Spleen (tissue), 11 donors: ENCODE results near the gene TES. TPM values are rescaled to one million over a fixed set of nuclear protein-coding genes. Genes with fewer than 3 reads are reported as not detected.

Source experiments
- DNase-seq: peaks from one replicate; pipeline ENCODE4 v3.0.0-alpha.2; 2020
- H3K27ac ChIP-seq, 8 donors: fragments of 200-600 bp; sonication (generic) in 7 of 8; 1 replicate in 4 of 8; 2 replicates in 4 of 8; pipeline versions ENCODE4 v1.5.0 to v1.8.0; 2016 to 2021; ENCODE audit warnings: inconsistent platforms in 4 of 8, mild to moderate bottlenecking in 4 of 8, moderate library complexity in 1 of 8
- H3K27me3 ChIP-seq, 7 donors: fragments of 200-600 bp; sonication (generic) in 6 of 7; replicated peaks in 1 of 7; 1 replicate in 4 of 7; 2 replicates in 3 of 7; pipeline versions ENCODE4 v1.5.0 to v1.8.0; 2016 to 2021; ENCODE audit warnings: inconsistent platforms in 3 of 7, mild to moderate bottlenecking in 1 of 7
- H3K36me3 ChIP-seq, 6 donors: fragments of 200-600 bp; sonication (generic) in 5 of 6; 1 replicate in 4 of 6; 2 replicates in 2 of 6; pipeline versions ENCODE4 v1.5.0 to v1.8.0; 2016 to 2021; ENCODE audit warnings: inconsistent platforms in 2 of 6
- H3K4me1 ChIP-seq, 6 donors: fragments of 200-600 bp; sonication (generic) in 5 of 6; 1 replicate in 3 of 6; 2 replicates in 3 of 6; pipeline versions ENCODE4 v1.5.0 to v1.8.0; 2016 to 2021; ENCODE audit warnings: inconsistent platforms in 3 of 6
- H3K4me3 ChIP-seq, 8 donors: fragments of 200-600 bp; sonication (generic) in 7 of 8; 1 replicate in 4 of 8; 2 replicates in 4 of 8; pipeline versions ENCODE4 v1.5.0 to v1.8.0; 2016 to 2021; ENCODE audit warnings: inconsistent platforms in 4 of 8, mild to moderate bottlenecking in 4 of 8, moderate library complexity in 2 of 8
- H3K9me3 ChIP-seq, 8 donors: fragments of 200-600 bp; sonication (generic) in 7 of 8; 1 replicate in 4 of 8; 2 replicates in 4 of 8; pipeline versions ENCODE4 v1.5.0 to v1.8.0; 2016 to 2021; ENCODE audit warnings: inconsistent platforms in 4 of 8
- POLR2A ChIP-seq, 3 donors: fragments of 450-650 bp; IDR thresholded peaks; one replicate each; pipeline ENCODE4 v1.5.1; 2017; ENCODE audit warnings: antibody characterized with exemption in 3 of 3, mild to moderate bottlenecking in 1 of 3
- POLR2AphosphoS5 ChIP-seq, 3 donors: sonication (generic); formaldehyde crosslinking; IDR thresholded peaks; one replicate each; pipeline ENCODE4 v1.5.1; 2017; ENCODE audit warnings: antibody characterized with exemption in 3 of 3
- WGBS, 5 donors: extraction: QIAGEN DNeasy Blood & Tissue Kit in 3 of 5; methylation state at CpG; one replicate each; pipeline versions ENCODE4 v1.1.5 to v1.1.7; 2013 to 2018; 5-methylcytosine and 5-hydroxymethylcytosine counted together
- intact Hi-C: fragments of 100-400 bp; cut with DNase I; formaldehyde crosslinking; loops from one replicate; pipeline ENCODE4 v1.15.0; 2023; ENCODE audit warnings: low total_unique reads
- polyA plus RNA-seq, 3 donors: library from polyadenylated mRNA; stranded (reverse); fragments of 200-250 nt; gene quantifications; one replicate each; pipeline ENCODE4 v1.2.1, GENCODE V29; 2013
- total RNA-seq, 7 donors: library from RNA; depleted of rRNA in 3 of 7; stranded (reverse); fragments of >200 nt in 3 of 7; fragmentation: NEBNext Ultra II Directional in 4 of 7; extraction: Animal tissue kit (Norgen Biotek cat#: 25700) in 4 of 7; gene quantifications; one replicate each; pipeline versions ENCODE4 v1.1.0 to v1.2.1, GENCODE V29; 2016 to 2021
- TF ChIP-seq, protein P1 (sequence below), 11 experiments: fragments of 200-600 bp in 7 of 11; fragments of 450-650 bp in 4 of 11; sonication (generic) in 4 of 11; IDR thresholded peaks in 8 of 11; conservative IDR thresholded peaks in 3 of 11; 1 replicate in 7 of 11; 2 replicates in 4 of 11; pipeline versions ENCODE4 v1.4.0 to v1.8.0; 2016 to 2021; ENCODE audit warnings: antibody characterized with exemption in 11 of 11, inconsistent platforms in 4 of 11, mild to moderate bottlenecking in 1 of 11
- donor health status: healthy with polysubstance abuse.
- donor health status: DM: no; HTN: no; CAD: no; lungs with moderate emphysema.
- donor health status: DM: no; HTN: no; CAD: no.
- donor health status: Bipolar disorder and iron deficiency.
- donor health status: healthy.
- donor health status: DM: no; HTN: no; CAD: no.
- donor health status: DM: yes; HTN: yes; CAD: no.

Gene TES
- total and polyA plus RNA-seq, 10 donors, result 28.5 to 79.7 (median 62.2) TPM

DNA sequence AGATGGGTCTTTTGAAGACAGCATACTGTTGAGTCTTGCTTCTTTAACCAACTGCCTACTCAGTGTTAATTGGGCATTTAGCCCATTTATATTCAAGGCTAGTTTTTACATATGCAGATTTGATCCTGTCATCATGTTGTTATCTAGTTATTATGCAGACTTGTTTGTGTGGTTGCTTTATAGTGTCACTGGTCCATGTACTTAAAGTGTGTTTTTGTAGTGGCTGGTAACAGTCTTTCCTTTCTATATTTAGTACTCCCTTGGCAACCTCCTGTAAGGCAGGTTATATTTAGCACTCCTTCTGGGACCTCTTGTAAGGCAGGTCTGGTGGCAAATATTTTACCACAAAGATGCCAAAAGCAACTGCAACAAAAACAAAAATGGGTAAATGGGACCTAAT is 66.7 kb downstream of the TES start:
- H3K4me3 ChIP-seq, result no peak overlapping the region
- no peaks in the 10 kb centered on the region for H3K9me3 ChIP-seq
- no peaks in the 10 kb centered on the region for H3K36me3 ChIP-seq
- H3K27ac ChIP-seq, result no peak overlapping the region
- H3K4me1 ChIP-seq, result peaks cover 0 to 4% (median 0%) of the 10 kb centered on the region in 6 donors
- intact Hi-C loops, result no loop called here
- TF ChIP-seq POLR2AphosphoS5 (IDR thresholded peaks at IDR 0.05) (no peak), POLR2A (IDR thresholded peaks at IDR 0.05) (no peak)
- TF ChIP-seq, protein P1, sequence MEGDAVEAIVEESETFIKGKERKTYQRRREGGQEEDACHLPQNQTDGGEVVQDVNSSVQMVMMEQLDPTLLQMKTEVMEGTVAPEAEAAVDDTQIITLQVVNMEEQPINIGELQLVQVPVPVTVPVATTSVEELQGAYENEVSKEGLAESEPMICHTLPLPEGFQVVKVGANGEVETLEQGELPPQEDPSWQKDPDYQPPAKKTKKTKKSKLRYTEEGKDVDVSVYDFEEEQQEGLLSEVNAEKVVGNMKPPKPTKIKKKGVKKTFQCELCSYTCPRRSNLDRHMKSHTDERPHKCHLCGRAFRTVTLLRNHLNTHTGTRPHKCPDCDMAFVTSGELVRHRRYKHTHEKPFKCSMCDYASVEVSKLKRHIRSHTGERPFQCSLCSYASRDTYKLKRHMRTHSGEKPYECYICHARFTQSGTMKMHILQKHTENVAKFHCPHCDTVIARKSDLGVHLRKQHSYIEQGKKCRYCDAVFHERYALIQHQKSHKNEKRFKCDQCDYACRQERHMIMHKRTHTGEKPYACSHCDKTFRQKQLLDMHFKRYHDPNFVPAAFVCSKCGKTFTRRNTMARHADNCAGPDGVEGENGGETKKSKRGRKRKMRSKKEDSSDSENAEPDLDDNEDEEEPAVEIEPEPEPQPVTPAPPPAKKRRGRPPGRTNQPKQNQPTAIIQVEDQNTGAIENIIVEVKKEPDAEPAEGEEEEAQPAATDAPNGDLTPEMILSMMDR (IDR thresholded peaks at IDR 0.05 in 8 of 11, conservative IDR thresholded peaks at IDR 0.05 in 3 of 11), result no peak
- DNase-seq, result no peak
- H3K27me3 ChIP-seq, result no peaks in the 10 kb centered on the region

DNA sequence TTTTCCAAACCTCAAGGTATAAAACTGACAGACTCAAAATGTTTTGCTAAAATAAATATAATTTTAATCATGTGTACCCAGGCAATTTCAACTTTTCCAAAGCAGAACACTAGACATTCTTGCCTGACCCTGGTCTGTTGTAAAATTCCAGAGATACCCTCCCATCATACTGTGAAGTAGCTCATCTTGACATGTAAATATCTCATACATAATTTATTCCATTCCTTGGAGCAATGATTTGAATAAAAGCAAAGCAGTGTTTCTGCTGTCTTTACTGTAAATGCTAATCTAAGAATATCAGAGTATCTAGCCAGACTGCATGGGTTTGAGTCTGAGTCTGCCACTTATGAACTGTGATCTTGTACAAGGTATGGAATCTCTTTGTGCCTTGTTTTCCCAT is 68.9 kb downstream of the TES start:
- Histone ChIP-seq H3K9me3 (no peaks in the 10 kb centered on the region), H3K27me3 (no peaks in the 10 kb centered on the region), H3K27ac (no peak overlapping the region), H3K4me1 (no peaks in the 10 kb centered on the region), H3K4me3 (no peak overlapping the region), H3K36me3 (no peaks in the 10 kb centered on the region)
- no peak for DNase-seq
- intact Hi-C loops, result no loop called here
- TF ChIP-seq POLR2AphosphoS5 (IDR thresholded peaks at IDR 0.05) (no peak), POLR2A (IDR thresholded peaks at IDR 0.05) (no peak)
- TF ChIP-seq, protein P1 (IDR thresholded peaks at IDR 0.05 in 8 of 11, conservative IDR thresholded peaks at IDR 0.05 in 3 of 11), result no peak

DNA sequence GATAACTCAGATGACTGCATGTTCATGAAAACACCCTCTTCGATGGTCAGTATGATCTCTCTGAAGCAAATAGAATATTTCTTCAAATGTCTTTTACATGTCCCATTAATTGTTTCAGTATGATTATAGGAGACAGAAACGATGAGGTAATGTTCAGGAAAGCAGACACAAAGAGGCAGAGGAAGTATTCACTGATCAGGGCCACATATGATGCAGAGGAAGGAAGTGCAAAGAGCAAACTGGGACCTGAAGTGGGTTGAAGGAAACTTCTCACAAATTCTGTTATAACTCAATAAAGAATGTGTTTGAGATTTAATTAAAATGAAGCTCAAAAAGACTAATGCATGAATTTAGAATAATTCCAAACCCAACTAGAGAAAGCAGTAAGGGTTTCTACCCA is 70.5 kb downstream of the TES start:
- intact Hi-C loops, result no loop called here
- DNase-seq, result no peak
- no peaks in the 10 kb centered on the region for H3K4me1 ChIP-seq
- no peaks in the 10 kb centered on the region for H3K36me3 ChIP-seq
- H3K4me3 ChIP-seq, result no peak overlapping the region
- no peaks in the 10 kb centered on the region for H3K27me3 ChIP-seq
- peak overlapping the region in 7 of 8 donors; percentile 22 to 78 (median 66) for H3K27ac ChIP-seq
- TF ChIP-seq POLR2A (IDR thresholded peaks at IDR 0.05), result no peak
- TF ChIP-seq POLR2AphosphoS5 (IDR thresholded peaks at IDR 0.05), result peak in 1 of 3 donors; percentile 52
- TF ChIP-seq, protein P1 (IDR thresholded peaks at IDR 0.05 in 8 of 11, conservative IDR thresholded peaks at IDR 0.05 in 3 of 11), result no peak
- no peaks in the 10 kb centered on the region for H3K9me3 ChIP-seq
- WGBS, 5 donors, result 44 to 51% (median 47%) methylated on average over 2 of the region's 2 CpGs

DNA sequence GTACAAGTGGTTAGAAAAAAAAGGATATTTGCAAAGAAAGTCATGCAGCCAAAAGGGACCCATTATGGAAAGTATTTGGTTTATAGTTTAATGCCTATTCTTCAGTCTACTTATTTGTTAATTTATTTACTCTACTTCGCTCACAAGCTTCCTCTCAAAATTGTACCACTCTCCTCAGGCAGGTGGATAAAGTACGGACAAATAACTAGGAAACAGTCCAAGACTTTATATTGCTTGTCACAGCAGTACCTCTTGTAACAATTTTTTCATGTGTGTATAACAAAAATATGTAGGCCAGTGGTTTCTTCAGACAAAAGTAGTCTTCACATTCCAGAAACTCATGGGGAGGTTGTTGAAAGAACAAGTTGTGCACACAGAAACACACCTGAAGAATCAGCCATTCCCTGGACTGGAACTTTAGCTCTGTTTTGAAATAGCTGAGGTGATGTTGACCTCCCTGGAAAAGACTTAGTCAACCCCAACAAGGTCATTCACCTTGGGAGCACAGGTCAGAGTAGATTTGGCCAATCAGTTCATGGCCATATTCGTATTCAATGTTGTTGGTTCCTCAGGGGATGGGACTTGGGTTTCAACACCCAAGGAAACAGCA is 73.4 kb downstream of the TES start:
- WGBS, 5 donors, result 87 to 95% (median 89%) methylated on average over 3 of the region's 3 CpGs
- intact Hi-C loops, result no loop called here
- Histone ChIP-seq H3K27ac (no peak overlapping the region), H3K27me3 (no peaks in the 10 kb centered on the region), H3K9me3 (no peaks in the 10 kb centered on the region), H3K4me3 (no peak overlapping the region), H3K4me1 (no peaks in the 10 kb centered on the region), H3K36me3 (no peaks in the 10 kb centered on the region)
- DNase-seq, result no peak
- TF ChIP-seq POLR2A (IDR thresholded peaks at IDR 0.05), result no peak
- TF ChIP-seq, protein P1 (IDR thresholded peaks at IDR 0.05 in 8 of 11, conservative IDR thresholded peaks at IDR 0.05 in 3 of 11), result no peak
- TF ChIP-seq POLR2AphosphoS5 (IDR thresholded peaks at IDR 0.05), result no peak
